IMR-90 (cell line): ENCODE data around the gene CDHR3. TPM values are rescaled to one million over a fixed set of nuclear protein-coding genes. Genes with fewer than 3 reads are reported as not detected.

ENCODE experiments used
- ATAC-seq: fragments of 200-7000 bp; cut with Tn5 transposase; 2 replicates; pipeline ENCODE4 v1.9.1; 2020; ENCODE audit warnings: low read depth, mild to moderate bottlenecking, moderate library complexity
- BruUV-seq: library from RNA; stranded (reverse); fragments of 400-500 nt; replicated peaks from 2 replicates; lab custom pipeline; 2021; lab: Mats Ljungman, UMichigan
- CTCF ChIA-PET: fragments of 300-600 bp; formaldehyde crosslinking; extraction: SDS; loops from one replicate; lab custom pipeline; 2021; ENCODE audit warnings: antibody characterized with exemption; lab: Yijun Ruan, JAX
- POLR2A ChIA-PET: fragments of 300-600 bp; sonication (Branson Sonifier 250); formaldehyde crosslinking; loops from one replicate; lab custom pipeline; 2022; ENCODE audit warnings: antibody characterized with exemption; ENCODE audit not compliant: unreplicated experiment; lab: Charles Lee
- DNase-seq: peaks from one replicate; pipeline ENCODE4 v3.0.0; 2013
- H2AFZ ChIP-seq: replicated peaks from 2 replicates; pipeline ENCODE3; 2013; ENCODE audit warnings: low read length, mild to moderate bottlenecking; ENCODE audit not compliant: poor library complexity
- H2AK5ac ChIP-seq: 2 replicates; pipeline ENCODE4 v1.6.1; 2013; ENCODE audit warnings: low read depth, low read length, inconsistent platforms
- H2AK9ac ChIP-seq: replicated peaks from 2 replicates; pipeline ENCODE3; 2013; ENCODE audit warnings: mild to moderate bottlenecking, low read depth, low read length, moderate library complexity; ENCODE audit not compliant: poor library complexity
- H2BK120ac ChIP-seq: 2 replicates; pipeline ENCODE4 v1.6.1; 2013; ENCODE audit warnings: low read depth, low read length, inconsistent platforms
- H2BK15ac ChIP-seq: 3 replicates; pipeline ENCODE4 v1.6.1; 2013; ENCODE audit warnings: low read depth, low read length, inconsistent platforms
- H2BK20ac ChIP-seq: 2 replicates; pipeline ENCODE4 v1.6.1; 2013; ENCODE audit warnings: low read depth, mild to moderate bottlenecking, inconsistent platforms, low read length, moderate library complexity
- H2BK5ac ChIP-seq: 2 replicates; pipeline ENCODE4 v1.6.1; 2013; ENCODE audit warnings: mild to moderate bottlenecking, low read depth, low read length, inconsistent platforms; ENCODE audit not compliant: poor library complexity, severe bottlenecking
- H3K14ac ChIP-seq: replicated peaks from 2 replicates; pipeline ENCODE4 v1.6.1; 2013; ENCODE audit warnings: low read depth, low read length, inconsistent platforms
- H3K18ac ChIP-seq: 2 replicates; pipeline ENCODE4 v1.6.1; 2013; ENCODE audit warnings: low read depth, low read length, control low read depth
- H3K23ac ChIP-seq: 2 replicates; pipeline ENCODE4 v1.6.1; 2013; ENCODE audit warnings: low read depth, low read length, inconsistent platforms
- H3K27ac ChIP-seq: 2 replicates; pipeline ENCODE4 v1.5.1; 2013; ENCODE audit warnings: mild to moderate bottlenecking, control low read depth, low read length; ENCODE audit not compliant: insufficient read depth
- H3K27me3 ChIP-seq: 2 replicates; pipeline ENCODE4 v1.6.1; 2013; ENCODE audit warnings: low read length; ENCODE audit not compliant: control insufficient read depth, insufficient read depth
- H3K36me3 ChIP-seq: 2 replicates; pipeline ENCODE4 v1.6.1; 2013; ENCODE audit warnings: low read length, mixed read lengths; ENCODE audit not compliant: control insufficient read depth, insufficient read depth
- H3K4ac ChIP-seq: 2 replicates; pipeline ENCODE4 v1.6.1; 2013; ENCODE audit warnings: low read depth, low read length, inconsistent platforms
- H3K4me1 ChIP-seq: 2 replicates; pipeline ENCODE4 v1.6.1; 2013; ENCODE audit warnings: low read length, mixed read lengths; ENCODE audit not compliant: control insufficient read depth, insufficient read depth
- H3K4me2 ChIP-seq: 2 replicates; pipeline ENCODE4 v1.6.1; 2013; ENCODE audit warnings: low read depth, mild to moderate bottlenecking, control low read depth, low read length, moderate library complexity
- H3K4me3 ChIP-seq: 2 replicates; pipeline ENCODE4 v1.5.1; 2013; ENCODE audit warnings: low read depth, mild to moderate bottlenecking, control low read depth, low read length, moderate library complexity; ENCODE audit not compliant: insufficient read depth
- H3K56ac ChIP-seq: 2 replicates; pipeline ENCODE4 v1.6.1; 2013; ENCODE audit warnings: low read length, inconsistent platforms; ENCODE audit not compliant: insufficient read depth; ENCODE audit errors: extremely low read depth
- H3K79me1 ChIP-seq, 2 experiments: 2 replicates each; pipeline ENCODE4 v1.6.1; 2013; ENCODE audit warnings: low read length in 2 of 2, inconsistent platforms in 1 of 2, low read depth in 1 of 2
- H3K9ac ChIP-seq: 2 replicates; pipeline ENCODE4 v1.6.1; 2013; ENCODE audit warnings: low read depth, low read length, control low read depth
- H3K9me1 ChIP-seq: 2 replicates; pipeline ENCODE4 v1.6.1; 2013; ENCODE audit warnings: low read length, inconsistent platforms; ENCODE audit not compliant: insufficient read depth
- H3K9me3 ChIP-seq: 2 replicates; pipeline ENCODE4 v1.6.1; 2013; ENCODE audit warnings: low read length; ENCODE audit not compliant: control insufficient read depth, insufficient read depth
- H4K20me1 ChIP-seq: 2 replicates; pipeline ENCODE4 v1.6.1; 2013; ENCODE audit warnings: low read length, inconsistent platforms; ENCODE audit not compliant: insufficient read depth
- H4K5ac ChIP-seq: 2 replicates; pipeline ENCODE4 v1.6.1; 2013; ENCODE audit warnings: mild to moderate bottlenecking, low read depth, low read length, control low read depth
- H4K8ac ChIP-seq, 2 experiments: 2 replicates each; pipeline ENCODE4 v1.6.1; 2013; ENCODE audit warnings: low read depth in 2 of 2, low read length in 2 of 2, control low read depth in 1 of 2, inconsistent platforms in 1 of 2
- H4K91ac ChIP-seq: 2 replicates; pipeline ENCODE4 v1.6.1; 2013; ENCODE audit warnings: low read depth, low read length, inconsistent platforms; ENCODE audit not compliant: insufficient read depth
- BHLHE40 ChIP-seq: fragments of 150-350 bp; IDR thresholded peaks from 2 replicates; pipeline ENCODE4 v1.6.1; 2016; ENCODE audit warnings: mild to moderate bottlenecking, low read depth, low read length
- CEBPB ChIP-seq: IDR thresholded peaks from 2 replicates; pipeline ENCODE4 v1.6.1; 2012; ENCODE audit warnings: low read depth, low read length, improper control_type of control experiment
- CHD1 ChIP-seq: IDR thresholded peaks from 2 replicates; pipeline ENCODE4 v1.6.1; 2012; ENCODE audit warnings: low read depth, low read length, improper control_type of control experiment
- FOS ChIP-seq: fragments of 150-350 bp; IDR thresholded peaks from 2 replicates; pipeline ENCODE4 v1.6.1; 2016; ENCODE audit warnings: low read depth, low read length
- MAFK ChIP-seq: IDR thresholded peaks from 2 replicates; pipeline ENCODE4 v1.6.1; 2012; ENCODE audit warnings: low read depth, low read length, improper control_type of control experiment
- MAZ ChIP-seq: IDR thresholded peaks from 2 replicates; pipeline ENCODE4 v1.6.1; 2012; ENCODE audit warnings: low read depth, mild to moderate bottlenecking, low read length, improper control_type of control experiment, moderate library complexity, borderline replicate concordance
- MXI1 ChIP-seq: IDR thresholded peaks from 2 replicates; pipeline ENCODE4 v1.6.1; 2012; ENCODE audit warnings: low read depth, mild to moderate bottlenecking, low read length, moderate library complexity, borderline replicate concordance
- NFE2L2 ChIP-seq: fragments of 150-350 bp; IDR thresholded peaks from 2 replicates; pipeline ENCODE4 v1.6.1; 2016; ENCODE audit warnings: low read depth, mild to moderate bottlenecking, low read length
- POLR2A ChIP-seq: IDR thresholded peaks from 2 replicates; pipeline ENCODE4 v1.6.1; 2012; ENCODE audit warnings: mild to moderate bottlenecking, low read depth, low read length
- RAD21 ChIP-seq: IDR thresholded peaks from 2 replicates; pipeline ENCODE4 v1.6.1; 2012; ENCODE audit warnings: low read length, improper control_type of control experiment
- RCOR1 ChIP-seq: IDR thresholded peaks from 2 replicates; pipeline ENCODE4 v1.6.1; 2012; ENCODE audit warnings: mild to moderate bottlenecking, low read length, improper control_type of control experiment; ENCODE audit not compliant: insufficient replicate concordance
- RFX5 ChIP-seq: IDR thresholded peaks from 2 replicates; pipeline ENCODE4 v1.8.0; 2012; ENCODE audit warnings: low read depth, mild to moderate bottlenecking, low read length, moderate library complexity
- SMC3 ChIP-seq: fragments of 150-350 bp; IDR thresholded peaks from 2 replicates; pipeline ENCODE4 v1.6.1; 2016; ENCODE audit warnings: low read depth, mild to moderate bottlenecking, antibody characterized with exemption, low read length, moderate library complexity
- WGBS, 2 experiments: methylation state at CpG; one replicate each; pipeline versions ENCODE4 v1.1.5 to v1.1.7; 2013; ENCODE audit warnings: missing lambda C conversion rate in 2 of 2; ENCODE audit not compliant: insufficient read length in 1 of 2; ENCODE audit errors: extremely low coverage in 2 of 2; 5-methylcytosine and 5-hydroxymethylcytosine counted together
- dilution Hi-C: fragments of 300-500 bp; cut with HindIII; formaldehyde crosslinking; loops from one replicate; pipeline ENCODE4 v1.14.3; 2018; ENCODE audit warnings: low sequenced_read_pairs; ENCODE audit not compliant: unreplicated experiment
- in situ Hi-C: fragments of 300-500 bp; cut with MboI; formaldehyde crosslinking; loops from 3 replicates; pipeline ENCODE4 v1.14.3; 2019; ENCODE audit warnings: low sequenced_read_pairs, inconsistent platforms, mixed read lengths
- intact Hi-C: fragments of 100-400 bp; cut with micrococcal nuclease; formaldehyde crosslinking; loops from 2 replicates; pipeline ENCODE4 v1.10.0; 2022
- polyA plus RNA-seq, 3 experiments: library from polyadenylated mRNA; depleted of rRNA; stranded (reverse); fragments of >200 nt; gene quantifications; 2 replicates each; pipeline ENCODE4 v1.2.3, GENCODE V29; 2012; ENCODE audit warnings: low replicate concordance in 1 of 3
- total RNA-seq: library from RNA; depleted of rRNA; stranded (reverse); fragments of >200 nt; gene quantifications from 2 replicates; pipeline ENCODE4 v1.2.3, GENCODE V29; 2012
- TF ChIP-seq, protein P1 (sequence below): fragments of 150-350 bp; IDR thresholded peaks from 2 replicates; pipeline ENCODE4 v1.6.1; 2016; ENCODE audit warnings: low read depth, mild to moderate bottlenecking, low read length, moderate library complexity, borderline replicate concordance
- TF ChIP-seq, protein P2 (sequence below): fragments of 150-350 bp; IDR thresholded peaks from 2 replicates; pipeline ENCODE4 v1.6.1; 2017; ENCODE audit warnings: mild to moderate bottlenecking, antibody characterized with exemption, low read length, low read depth
- TF ChIP-seq, protein P3 (sequence below): conservative IDR thresholded peaks from 2 replicates; pipeline ENCODE4 v1.5.1; 2012; ENCODE audit warnings: mild to moderate bottlenecking, low read depth, low read length, improper control_type of control experiment

CDHR3 gene
- total and polyA plus RNA-seq, 2 of the 4 experiments (the other 2 are of a cell fraction), result 0.96 to 1.6 TPM

DNA sequence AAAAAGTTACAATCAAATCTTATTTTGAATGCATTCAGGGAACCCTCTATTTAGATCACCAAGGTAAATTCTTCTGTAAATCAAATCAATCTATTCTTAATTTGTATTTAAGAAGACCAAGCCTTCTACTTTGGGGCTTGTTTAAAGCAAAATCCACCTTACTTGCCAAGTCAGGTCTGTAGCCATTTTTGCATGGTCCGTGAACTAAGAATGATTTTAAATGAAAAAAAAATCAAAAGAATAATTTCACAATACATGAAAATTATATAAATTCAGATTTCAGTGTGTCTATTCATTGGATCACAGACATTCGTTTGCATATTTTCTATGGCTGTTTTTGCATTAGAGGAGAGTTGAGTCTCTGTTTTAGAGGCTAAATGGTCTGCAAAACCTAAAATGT lies 89.6 kb downstream of the CDHR3 start:
- Histone ChIP-seq H3K4me2 (no peak overlapping the region), H3K18ac (no peak overlapping the region), H3K4ac (no peak overlapping the region), H3K9me3 (no peaks in the 10 kb centered on the region), H4K8ac (no peak overlapping the region), H3K4me1 (peaks cover 7% of the 10 kb centered on the region), H3K36me3 (no peaks in the 10 kb centered on the region), H2AK9ac (no peak overlapping the region), H4K5ac (no peak overlapping the region), H3K9me1 (0 out of 2 replicates have a peak, but pooled peaks cover 2% of the 10 kb centered on the region), H4K91ac (no peak overlapping the region), H2BK120ac (no peak overlapping the region), H2BK15ac (no peak overlapping the region), H3K4me3 (no peak overlapping the region), H2BK20ac (no peak overlapping the region), H3K23ac (no peak overlapping the region), H3K14ac (no peak overlapping the region), H3K27ac (no peak overlapping the region), H2AK5ac (no peak overlapping the region), H3K9ac (no peak overlapping the region), H3K79me1 (no peaks in the 10 kb centered on the region), H3K56ac (no peak overlapping the region), H2BK5ac (no peak overlapping the region), H3K27me3 (peaks cover 20% of the 10 kb centered on the region), H2AFZ (no peak overlapping the region), H4K20me1 (no peaks in the 10 kb centered on the region)
- ATAC-seq (no peak), DNase-seq (no peak)
- intact Hi-C loops (no loop called here), in situ Hi-C loops (no loop called here), dilution Hi-C loops (no loop called here)
- no peak for TF ChIP-seq NFE2L2
- TF ChIP-seq CEBPB, result no peak
- TF ChIP-seq, protein P1, sequence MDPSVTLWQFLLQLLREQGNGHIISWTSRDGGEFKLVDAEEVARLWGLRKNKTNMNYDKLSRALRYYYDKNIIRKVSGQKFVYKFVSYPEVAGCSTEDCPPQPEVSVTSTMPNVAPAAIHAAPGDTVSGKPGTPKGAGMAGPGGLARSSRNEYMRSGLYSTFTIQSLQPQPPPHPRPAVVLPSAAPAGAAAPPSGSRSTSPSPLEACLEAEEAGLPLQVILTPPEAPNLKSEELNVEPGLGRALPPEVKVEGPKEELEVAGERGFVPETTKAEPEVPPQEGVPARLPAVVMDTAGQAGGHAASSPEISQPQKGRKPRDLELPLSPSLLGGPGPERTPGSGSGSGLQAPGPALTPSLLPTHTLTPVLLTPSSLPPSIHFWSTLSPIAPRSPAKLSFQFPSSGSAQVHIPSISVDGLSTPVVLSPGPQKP, result no peak
- TF ChIP-seq MAZ, result no peak
- no peak for TF ChIP-seq SMC3
- TF ChIP-seq FOS, result no peak
- TF ChIP-seq MAFK, result no peak
- no peak for TF ChIP-seq RAD21
- TF ChIP-seq CHD1, result no peak
- TF ChIP-seq, protein P2, sequence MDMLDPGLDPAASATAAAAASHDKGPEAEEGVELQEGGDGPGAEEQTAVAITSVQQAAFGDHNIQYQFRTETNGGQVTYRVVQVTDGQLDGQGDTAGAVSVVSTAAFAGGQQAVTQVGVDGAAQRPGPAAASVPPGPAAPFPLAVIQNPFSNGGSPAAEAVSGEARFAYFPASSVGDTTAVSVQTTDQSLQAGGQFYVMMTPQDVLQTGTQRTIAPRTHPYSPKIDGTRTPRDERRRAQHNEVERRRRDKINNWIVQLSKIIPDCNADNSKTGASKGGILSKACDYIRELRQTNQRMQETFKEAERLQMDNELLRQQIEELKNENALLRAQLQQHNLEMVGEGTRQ, result no peak
- no peak for TF ChIP-seq BHLHE40
- TF ChIP-seq MXI1, result no peak
- TF ChIP-seq, protein P3, sequence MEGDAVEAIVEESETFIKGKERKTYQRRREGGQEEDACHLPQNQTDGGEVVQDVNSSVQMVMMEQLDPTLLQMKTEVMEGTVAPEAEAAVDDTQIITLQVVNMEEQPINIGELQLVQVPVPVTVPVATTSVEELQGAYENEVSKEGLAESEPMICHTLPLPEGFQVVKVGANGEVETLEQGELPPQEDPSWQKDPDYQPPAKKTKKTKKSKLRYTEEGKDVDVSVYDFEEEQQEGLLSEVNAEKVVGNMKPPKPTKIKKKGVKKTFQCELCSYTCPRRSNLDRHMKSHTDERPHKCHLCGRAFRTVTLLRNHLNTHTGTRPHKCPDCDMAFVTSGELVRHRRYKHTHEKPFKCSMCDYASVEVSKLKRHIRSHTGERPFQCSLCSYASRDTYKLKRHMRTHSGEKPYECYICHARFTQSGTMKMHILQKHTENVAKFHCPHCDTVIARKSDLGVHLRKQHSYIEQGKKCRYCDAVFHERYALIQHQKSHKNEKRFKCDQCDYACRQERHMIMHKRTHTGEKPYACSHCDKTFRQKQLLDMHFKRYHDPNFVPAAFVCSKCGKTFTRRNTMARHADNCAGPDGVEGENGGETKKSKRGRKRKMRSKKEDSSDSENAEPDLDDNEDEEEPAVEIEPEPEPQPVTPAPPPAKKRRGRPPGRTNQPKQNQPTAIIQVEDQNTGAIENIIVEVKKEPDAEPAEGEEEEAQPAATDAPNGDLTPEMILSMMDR, result no peak
- no peak for TF ChIP-seq RCOR1
- TF ChIP-seq RFX5, result no peak
- TF ChIP-seq POLR2A, result no peak
- no CpG with 5 or more reads among the region's 2 CpGs for WGBS, 2 experiments
- ChIA-PET POLR2A (no interaction called here), CTCF (interaction anchor here (3.1 kb wide), 1 partner anchor 101 kb away, joined by 18 read pairs; no protein-coding TSS in a partner anchor)
- no TSS peak for BruUV-seq
